Type B pancreatic cell (in vitro differentiated cells): ENCODE measurements around the gene FIBP. TPM values are rescaled to one million over a fixed set of nuclear protein-coding genes. Genes with fewer than 3 reads are reported as not detected.

Experiments
- DNase-seq: peaks from one replicate; pipeline ENCODE4 v3.0.0; 2021; ENCODE audit warnings: mixed read lengths; ENCODE audit not compliant: unreplicated experiment; ENCODE audit errors: extremely low spot score
- H3K27ac Mint-ChIP-seq: 2 replicates; pipeline ENCODE4 v1.8.0; 2021; ENCODE audit warnings: mild to moderate bottlenecking, mixed read lengths
- H3K27me3 Mint-ChIP-seq: 2 replicates; pipeline ENCODE4 v1.8.0; 2021; ENCODE audit warnings: mixed read lengths
- H3K36me3 Mint-ChIP-seq: 2 replicates; pipeline ENCODE4 v1.8.0; 2021; ENCODE audit warnings: mixed read lengths
- H3K4me1 Mint-ChIP-seq: one replicate; pipeline ENCODE4 v1.8.0; 2021; ENCODE audit warnings: mixed read lengths; ENCODE audit not compliant: unreplicated experiment
- H3K4me3 Mint-ChIP-seq: 2 replicates; pipeline ENCODE4 v1.8.0; 2021; ENCODE audit warnings: mild to moderate bottlenecking, mixed read lengths
- H3K9me3 Mint-ChIP-seq: 2 replicates; pipeline ENCODE4 v1.8.0; 2021; ENCODE audit warnings: mixed read lengths
- CTCF ChIP-seq: fragments of 200-600 bp; sonication (generic); conservative IDR thresholded peaks from 2 replicates; pipeline ENCODE4 v1.5.0; 2021; ENCODE audit warnings: antibody characterized with exemption, mild to moderate bottlenecking
- total RNA-seq: library from RNA; stranded (reverse); gene quantifications from 2 replicates; pipeline ENCODE4 v1.2.1, GENCODE V29; 2021; ENCODE audit warnings: low replicate concordance

Gene FIBP
- total RNA-seq, 1 donor from 2014 or later: 74.7 TPM

DNA sequence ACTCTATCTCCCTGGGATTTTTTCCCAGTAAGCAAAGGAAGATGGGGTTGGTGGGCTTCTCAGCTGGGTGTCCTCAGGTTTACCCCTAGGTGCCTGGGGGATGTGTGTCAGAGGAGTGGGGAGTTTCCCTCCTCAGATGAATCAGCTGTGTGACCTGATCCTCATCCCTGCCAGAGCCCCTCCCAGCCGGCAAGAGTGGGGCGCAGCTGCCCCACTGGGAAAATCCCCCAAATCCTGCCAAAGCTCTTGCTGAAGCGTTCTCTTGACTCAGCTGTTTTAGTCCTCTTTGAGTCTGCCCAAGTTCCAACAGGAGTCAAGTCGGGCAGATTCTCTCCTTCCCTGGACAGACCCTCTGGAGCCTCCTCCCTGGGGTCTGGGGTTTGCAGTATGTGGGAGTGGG lies 24.6 kb upstream of the FIBP start:
- TF ChIP-seq CTCF: no peak
- Mint-ChIP-seq H3K27me3 (peaks cover 16% of the 10 kb centered on the region), H3K9me3 (no peaks in the 10 kb centered on the region), H3K36me3 (no peaks in the 10 kb centered on the region), H3K4me1 (peaks cover 16% of the 10 kb centered on the region), H3K27ac (no peak overlapping the region), H3K4me3 (no peak overlapping the region)
- no peak for DNase-seq

GRCh38 chr11:65911682-65912568 lies 23.7 kb upstream of the FIBP start:
- peak; percentile 49 for TF ChIP-seq CTCF
- H3K27ac Mint-ChIP-seq: no peak overlapping the region
- no peak overlapping the region for H3K4me3 Mint-ChIP-seq
- H3K36me3 Mint-ChIP-seq: no peaks in the 10 kb centered on the region
- H3K4me1 Mint-ChIP-seq: peaks cover 12% of the 10 kb centered on the region
- DNase-seq: no peak
- H3K9me3 Mint-ChIP-seq: no peaks in the 10 kb centered on the region
- H3K27me3 Mint-ChIP-seq: peaks cover 25% of the 10 kb centered on the region

DNA sequence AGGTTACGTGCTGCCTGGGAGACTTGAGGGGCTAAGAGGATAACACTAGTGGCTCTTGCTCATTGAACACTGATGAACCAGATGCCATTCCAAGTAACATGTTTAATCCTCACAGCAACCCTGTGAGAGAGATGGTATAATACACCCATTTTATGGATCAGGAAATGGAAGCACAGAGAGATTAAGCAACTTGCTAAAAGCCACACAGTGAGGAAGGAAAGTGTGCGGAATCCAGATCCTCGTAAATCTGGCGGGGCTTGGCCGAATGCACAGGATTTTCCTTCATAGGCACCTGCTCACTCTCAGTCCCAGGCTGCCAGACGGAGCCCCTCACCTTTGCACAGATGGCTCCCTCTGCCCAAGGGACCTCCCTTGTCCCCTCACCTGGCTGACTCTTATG lies 19.6 kb upstream of the FIBP start:
- TF ChIP-seq CTCF: no peak
- H3K4me3 Mint-ChIP-seq: no peak overlapping the region
- no peak for DNase-seq
- H3K27ac Mint-ChIP-seq: no peak overlapping the region
- H3K9me3 Mint-ChIP-seq: no peaks in the 10 kb centered on the region
- no peaks in the 10 kb centered on the region for H3K4me1 Mint-ChIP-seq
- no peaks in the 10 kb centered on the region for H3K36me3 Mint-ChIP-seq
- peaks cover 48% of the 10 kb centered on the region for H3K27me3 Mint-ChIP-seq

GRCh38 chr11:65906602-65907001 lies 18.3 kb upstream of the FIBP start:
- H3K4me3 Mint-ChIP-seq: no peak overlapping the region
- no peak for DNase-seq
- no peaks in the 10 kb centered on the region for H3K9me3 Mint-ChIP-seq
- peaks cover 61% of the 10 kb centered on the region for H3K27me3 Mint-ChIP-seq
- TF ChIP-seq CTCF: no peak
- no peaks in the 10 kb centered on the region for H3K4me1 Mint-ChIP-seq
- H3K36me3 Mint-ChIP-seq: no peaks in the 10 kb centered on the region
- H3K27ac Mint-ChIP-seq: no peak overlapping the region

GRCh38 chr11:65903715-65904114 lies 15.4 kb upstream of the FIBP start:
- no peak for DNase-seq
- TF ChIP-seq CTCF: no peak
- no peak overlapping the region for H3K4me3 Mint-ChIP-seq
- H3K27me3 Mint-ChIP-seq: peaks cover 68% of the 10 kb centered on the region
- H3K27ac Mint-ChIP-seq: no peak overlapping the region
- H3K4me1 Mint-ChIP-seq: no peaks in the 10 kb centered on the region
- H3K9me3 Mint-ChIP-seq: no peaks in the 10 kb centered on the region
- H3K36me3 Mint-ChIP-seq: no peaks in the 10 kb centered on the region
